Right ventricle myocardium inferior (tissue), 1 donor: ENCODE data around the gene HMCN1. TPM values are rescaled to one million over a fixed set of nuclear protein-coding genes. Genes with fewer than 3 reads are reported as not detected.

Source experiments
- ATAC-seq: fragments of 200-7000 bp; cut with Tn5 transposase; one replicate; pipeline ENCODE4 v1.9.1; 2020; ENCODE audit warnings: mild to moderate bottlenecking, moderate library complexity
- DNase-seq: peaks from one replicate; pipeline ENCODE4 v3.0.0; 2021; ENCODE audit errors: missing footprints
- intact Hi-C: fragments of 100-400 bp; cut with DNase I; formaldehyde crosslinking; loops from one replicate; pipeline ENCODE4 v1.11.0; 2022
- long read RNA-seq: library from polyadenylated mRNA; unstranded; transcript quantifications from one replicate; pipeline ENCODE4 v2.0.0, GENCODE V29; 2021
- total RNA-seq: library from RNA; stranded (reverse); fragmentation: NEBNext Ultra II Directional; extraction: Animal tissue kit (Norgen Biotek cat#: 25700); gene quantifications from one replicate; pipeline ENCODE4 v1.2.1, GENCODE V29; 2021
- donor health status: DM: no; HTN: yes; CAD: no; lungs with severe emphysema.

Gene HMCN1
- 7.6 TPM for total RNA-seq
- long read RNA-seq, result 0 reads

DNA sequence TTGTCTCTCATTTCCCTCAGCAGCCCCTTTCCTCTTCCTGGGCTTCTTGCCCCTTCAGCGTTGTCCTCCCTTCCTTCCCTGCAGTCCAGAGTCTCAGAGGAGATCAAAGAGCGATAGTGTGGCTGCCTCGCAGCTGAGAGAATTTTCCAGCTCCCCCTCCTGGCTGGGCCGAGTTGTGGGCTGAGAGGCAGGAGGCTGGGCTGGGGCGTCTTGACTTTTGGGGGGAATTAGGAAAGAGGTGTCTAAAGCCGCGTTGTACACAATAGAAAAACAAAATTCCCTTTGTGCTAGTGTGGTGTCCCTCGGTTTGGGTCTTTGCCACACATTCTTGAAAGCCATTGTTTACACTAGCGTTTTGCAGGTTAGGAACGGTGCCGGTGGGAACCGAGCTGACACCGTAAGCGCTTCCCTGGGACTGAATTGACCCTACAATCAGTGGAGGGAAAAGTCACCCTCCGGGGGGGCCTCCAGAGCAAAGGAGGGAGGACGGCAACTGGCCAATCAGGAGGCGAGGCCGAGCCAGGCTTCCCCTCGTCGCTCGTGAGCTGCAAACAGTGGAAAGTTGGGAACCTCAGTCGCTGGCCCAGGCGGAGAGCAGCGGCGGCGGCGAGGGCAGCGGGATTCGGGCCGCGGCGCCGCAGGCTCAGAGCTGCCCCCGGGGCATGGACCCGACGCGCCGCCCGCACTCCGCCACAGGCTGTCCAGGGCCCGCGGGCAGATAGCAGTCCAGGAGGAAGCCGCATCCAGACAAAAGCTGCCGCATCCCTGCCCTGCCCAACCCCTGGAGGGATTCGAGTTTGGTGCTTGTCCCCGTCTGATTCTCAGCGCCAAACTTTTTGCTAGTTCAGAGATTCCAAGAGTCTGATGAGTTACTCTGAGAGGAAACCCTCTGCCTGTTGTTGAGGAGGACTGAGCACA, at the start of gene HMCN1:
TSS of gene HMCN1 (plus strand) at position 574 of the 918 bp plus-strand sequence. CDS start 389 bp downstream, outside the sequence.
- peak; percentile 84 for DNase-seq
- intact Hi-C loops, result no loop called here
- peak; percentile 93 for ATAC-seq

DNA sequence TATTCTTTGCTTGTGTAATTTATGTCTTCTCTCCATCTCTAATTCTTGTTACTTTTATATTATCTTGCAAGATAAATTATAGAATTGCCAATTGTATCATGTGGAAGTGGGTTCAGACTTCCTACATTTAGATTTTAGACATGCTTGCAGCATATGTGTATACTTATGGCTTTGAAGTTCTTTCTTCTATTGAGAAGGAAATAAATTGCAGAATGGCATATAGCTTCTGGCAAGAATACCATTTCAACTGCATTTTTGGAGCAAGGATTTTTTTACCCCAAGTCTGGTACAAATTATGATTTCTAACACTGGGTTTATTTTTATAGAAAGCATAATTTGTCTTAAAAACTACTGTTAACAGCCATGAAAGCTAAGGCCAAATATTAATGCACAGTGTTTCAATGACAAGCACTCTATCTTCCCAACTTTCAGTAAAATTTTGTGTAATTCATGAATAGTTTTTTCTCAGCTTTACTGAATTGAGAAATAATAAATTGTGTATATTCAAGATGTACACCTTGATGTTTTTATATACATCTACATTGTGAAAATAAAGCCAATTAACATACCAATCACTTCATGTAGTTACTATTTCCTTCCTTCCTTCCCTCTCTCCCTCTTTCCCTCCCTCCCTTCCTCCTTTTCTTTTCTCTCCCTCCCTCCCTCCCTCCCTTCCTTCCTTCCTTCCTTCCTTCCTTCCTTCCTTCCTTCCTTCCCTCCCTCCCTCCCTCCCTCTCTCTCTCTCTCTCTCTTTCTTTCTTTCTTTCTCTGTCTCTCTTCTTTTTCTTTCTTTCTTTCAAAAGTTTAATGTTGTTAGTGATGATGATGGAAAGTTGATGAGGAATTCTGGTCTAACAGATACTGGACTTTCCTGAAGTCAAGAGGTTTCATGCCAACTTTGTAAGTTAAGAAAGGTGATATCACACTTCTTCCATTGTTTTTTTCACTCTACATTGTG, 47.1 kb upstream of the HMCN1 start:
- no peak for ATAC-seq
- no peak for DNase-seq
- intact Hi-C loops, result no loop called here

DNA sequence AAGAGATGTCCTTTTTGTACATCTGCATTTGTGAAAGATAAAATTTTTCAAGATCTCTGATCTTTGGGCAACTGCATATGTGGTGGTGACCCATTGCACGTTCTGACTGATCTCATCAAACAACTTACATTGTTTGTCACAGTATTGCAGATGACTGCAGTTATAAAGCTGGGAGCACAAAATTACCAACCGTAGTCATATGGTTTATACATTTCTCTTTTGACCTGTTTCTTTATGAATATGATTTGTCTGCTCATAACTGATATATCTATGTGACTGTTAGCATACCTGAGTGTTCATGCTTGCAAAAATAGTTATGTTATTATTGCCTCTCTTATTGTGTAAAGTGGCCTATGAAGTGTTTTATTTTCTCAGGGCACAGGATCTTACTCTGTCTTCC, 43.7 kb upstream of the HMCN1 start:
- intact Hi-C loops, result no loop called here
- no peak for ATAC-seq
- no peak for DNase-seq

DNA sequence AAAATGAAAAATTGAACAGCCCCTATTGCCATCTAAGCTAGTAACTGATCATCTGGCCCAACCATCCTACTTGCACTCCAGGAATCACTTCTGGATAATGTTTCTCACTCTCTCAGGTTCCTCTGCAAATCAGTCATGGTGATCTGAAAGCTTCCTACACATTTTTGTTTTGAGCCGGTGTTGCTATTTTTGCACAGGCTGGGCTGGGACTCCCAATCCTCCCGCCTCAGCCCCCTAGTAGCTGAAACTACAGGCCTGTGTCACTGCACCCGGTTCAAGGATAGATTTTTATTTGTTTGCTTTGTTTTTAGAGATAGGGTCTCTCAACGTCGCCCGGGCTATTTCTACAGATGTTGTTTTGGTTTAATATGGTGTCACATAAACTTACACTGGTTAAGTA, 40.5 kb upstream of the HMCN1 start:
- intact Hi-C loops, result no loop called here
- ATAC-seq, result no peak
- no peak for DNase-seq

DNA sequence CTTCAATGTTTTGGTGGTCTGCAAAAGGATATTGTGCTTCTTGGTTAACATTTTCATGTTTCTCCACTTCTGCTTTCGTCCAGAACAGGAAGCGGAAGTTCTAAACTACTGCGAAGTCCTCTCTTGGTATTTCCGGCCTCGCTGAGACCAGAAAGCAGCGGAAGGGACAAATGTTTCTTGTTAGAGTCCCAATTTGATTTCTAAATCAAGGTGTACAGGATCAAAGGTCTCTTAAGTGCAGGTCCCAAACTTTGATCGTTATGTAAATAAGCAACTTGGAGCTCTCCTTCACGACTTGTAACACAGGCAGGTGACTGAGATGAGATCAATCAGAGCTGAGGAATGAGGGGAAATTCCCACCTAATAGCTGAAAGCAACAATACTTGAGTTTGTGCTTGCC, 40.1 kb upstream of the HMCN1 start:
- DNase-seq (no peak), ATAC-seq (no peak)
- intact Hi-C loops, result no loop called here

DNA sequence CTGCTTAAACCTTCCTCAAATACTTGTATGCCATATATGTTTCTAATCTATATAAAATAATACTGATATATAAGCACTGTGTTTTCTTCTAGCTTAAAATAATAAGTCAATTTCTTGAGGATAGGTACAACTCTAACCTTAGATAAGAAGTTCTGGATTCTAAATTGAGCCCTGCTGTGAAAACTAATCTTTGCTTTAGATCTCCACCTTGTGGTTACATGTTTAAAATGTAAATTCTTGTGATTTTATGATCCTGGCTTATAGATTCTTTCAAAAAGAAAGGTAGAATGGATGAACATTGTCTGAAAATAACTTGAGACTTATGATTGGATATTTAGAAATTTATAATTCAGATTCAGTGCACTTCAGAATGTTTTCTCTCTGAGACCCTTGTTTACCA, 38.9 kb upstream of the HMCN1 start:
- no peak for ATAC-seq
- no peak for DNase-seq

DNA sequence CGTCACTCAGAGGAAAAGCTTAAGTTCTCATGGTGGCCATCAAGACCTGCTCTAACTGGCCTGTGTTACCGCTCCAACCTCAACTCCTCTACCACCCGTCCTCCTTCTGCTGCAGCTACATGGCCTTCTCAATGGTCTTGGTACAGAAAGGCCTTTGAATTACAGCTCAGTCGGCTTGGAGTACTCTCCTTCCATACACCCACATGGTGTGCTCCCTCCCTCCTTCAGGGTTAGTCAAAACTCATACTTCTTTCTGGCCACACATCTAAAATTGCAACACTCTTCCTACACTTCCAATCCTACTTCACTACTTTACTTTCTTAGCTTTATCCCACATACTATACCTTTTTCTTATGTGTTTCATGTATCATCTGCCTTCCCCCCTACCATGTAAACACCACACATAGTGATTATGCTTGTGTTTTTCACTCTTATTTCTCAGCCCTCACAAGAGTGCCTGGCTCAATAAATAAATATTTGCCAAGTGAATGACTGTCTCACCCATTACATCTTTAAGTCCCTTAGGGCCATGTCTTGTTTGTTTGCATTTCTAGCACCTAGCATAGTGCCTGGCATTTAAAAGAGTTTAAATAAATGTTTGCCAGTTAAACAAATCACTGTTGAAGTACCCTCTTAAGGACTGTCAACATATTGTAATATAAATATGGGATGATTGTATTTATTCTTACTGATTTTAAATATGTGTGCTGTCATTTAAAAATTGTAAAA, 37.6 kb upstream of the HMCN1 start:
- DNase-seq (no peak), ATAC-seq (no peak)
- intact Hi-C loops, result no loop called here

More for the DNA sequence above, 38.9 kb upstream of the HMCN1 start:
- intact Hi-C loops, result no loop called here

DNA sequence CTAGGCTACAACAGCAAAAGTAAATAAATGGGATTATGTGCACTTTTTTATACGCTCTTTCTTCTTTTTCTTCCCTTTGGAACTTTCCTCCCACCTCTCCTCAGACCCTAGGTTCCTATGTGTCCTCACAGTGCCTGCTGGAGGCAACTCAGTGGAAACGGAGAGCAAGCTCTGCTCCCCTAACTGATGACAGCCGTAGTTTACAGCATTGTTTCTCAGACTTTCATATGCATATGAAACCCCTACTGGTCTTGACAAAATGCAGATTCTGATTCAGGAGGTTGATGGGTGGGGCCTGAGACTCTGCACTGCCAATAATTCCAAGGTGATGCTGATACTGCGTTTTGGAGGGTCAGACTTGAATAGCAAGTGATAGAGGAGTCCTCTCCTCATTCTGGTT, 34.3 kb upstream of the HMCN1 start:
- ATAC-seq, result no peak
- DNase-seq, result no peak

DNA sequence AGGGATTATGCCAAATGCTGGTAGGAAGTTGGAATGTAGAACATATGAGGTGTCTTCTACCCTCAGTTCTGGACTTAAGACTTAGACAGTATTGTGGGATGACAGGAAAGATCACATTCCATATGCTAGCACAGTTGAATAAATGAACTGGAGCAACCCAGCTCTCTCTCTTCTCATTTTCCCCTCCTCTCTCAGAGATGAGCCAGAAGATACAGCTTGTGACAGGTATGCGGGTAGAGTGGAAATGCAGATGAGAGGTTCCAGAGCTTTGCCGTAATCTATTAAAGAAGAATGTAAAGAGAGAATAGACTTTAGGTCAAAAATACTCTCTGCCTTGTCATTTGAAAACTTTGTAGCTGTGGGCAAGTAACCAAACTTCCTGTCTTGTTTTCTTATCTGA, 32.5 kb upstream of the HMCN1 start:
- ATAC-seq, result no peak
- no peak for DNase-seq
- intact Hi-C loops, result no loop called here

More for the DNA sequence above, 34.3 kb upstream of the HMCN1 start:
- intact Hi-C loops, result no loop called here

DNA sequence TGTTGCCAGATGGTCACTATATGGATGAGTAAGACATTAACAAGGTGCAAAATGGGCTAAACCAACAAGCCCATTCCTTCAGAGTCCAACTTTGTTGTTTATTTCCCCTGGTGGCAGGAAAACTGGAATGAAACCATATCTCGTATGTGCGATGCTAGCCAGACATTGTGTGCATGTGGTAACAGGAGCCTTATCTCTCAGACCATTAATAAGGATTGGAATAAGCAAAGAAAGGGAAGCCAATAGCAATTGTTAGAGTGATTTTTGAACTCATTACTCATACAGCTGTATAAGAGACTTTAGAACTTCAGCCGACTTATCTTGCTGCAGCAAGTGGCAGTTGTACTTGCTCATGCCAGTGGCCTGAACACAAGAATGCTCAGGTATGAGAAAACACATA, 30.0 kb upstream of the HMCN1 start:
- intact Hi-C loops, result no loop called here
- ATAC-seq (no peak), DNase-seq (no peak)

DNA sequence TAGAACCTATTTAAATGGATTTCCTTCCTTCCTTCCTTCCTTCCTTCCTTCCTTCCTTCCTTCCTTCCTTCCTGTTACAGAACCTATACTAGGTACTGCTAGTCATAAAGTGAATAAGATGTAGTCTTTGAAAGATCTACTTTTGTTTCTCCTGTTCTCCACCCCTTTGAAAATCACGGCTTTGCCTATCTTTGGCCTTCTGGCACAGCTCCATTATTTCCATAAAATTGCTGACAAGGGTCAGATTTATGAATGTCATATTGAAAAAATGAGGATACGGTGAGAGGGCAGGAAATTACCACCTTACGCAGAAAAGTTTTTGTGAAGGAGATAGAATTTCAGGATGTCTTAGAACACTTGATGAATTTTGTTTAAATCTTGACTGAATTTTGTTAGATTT, 18.1 kb upstream of the HMCN1 start:
- intact Hi-C loops, result no loop called here
- DNase-seq (no peak), ATAC-seq (no peak)

DNA sequence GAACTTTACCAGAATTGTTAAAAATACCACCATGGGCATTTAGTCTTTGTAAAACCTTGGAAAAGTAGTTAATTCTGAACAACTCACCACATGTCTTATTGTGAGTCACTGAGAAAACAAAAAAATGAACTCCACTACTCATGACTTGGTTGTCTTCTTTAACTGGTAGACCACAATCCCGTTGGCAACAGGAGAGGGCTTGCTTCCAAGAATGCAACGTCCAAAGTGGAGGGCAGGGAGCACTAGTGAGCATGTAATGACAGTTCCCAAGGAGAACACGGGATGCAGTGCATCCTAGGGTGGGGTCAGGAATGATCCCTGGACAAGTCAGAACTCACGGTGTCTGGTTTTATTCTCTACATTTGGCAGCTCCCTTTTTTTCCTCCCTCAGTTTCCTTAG, 15.2 kb upstream of the HMCN1 start:
- intact Hi-C loops, result no loop called here
- DNase-seq, result no peak
- no peak for ATAC-seq

DNA sequence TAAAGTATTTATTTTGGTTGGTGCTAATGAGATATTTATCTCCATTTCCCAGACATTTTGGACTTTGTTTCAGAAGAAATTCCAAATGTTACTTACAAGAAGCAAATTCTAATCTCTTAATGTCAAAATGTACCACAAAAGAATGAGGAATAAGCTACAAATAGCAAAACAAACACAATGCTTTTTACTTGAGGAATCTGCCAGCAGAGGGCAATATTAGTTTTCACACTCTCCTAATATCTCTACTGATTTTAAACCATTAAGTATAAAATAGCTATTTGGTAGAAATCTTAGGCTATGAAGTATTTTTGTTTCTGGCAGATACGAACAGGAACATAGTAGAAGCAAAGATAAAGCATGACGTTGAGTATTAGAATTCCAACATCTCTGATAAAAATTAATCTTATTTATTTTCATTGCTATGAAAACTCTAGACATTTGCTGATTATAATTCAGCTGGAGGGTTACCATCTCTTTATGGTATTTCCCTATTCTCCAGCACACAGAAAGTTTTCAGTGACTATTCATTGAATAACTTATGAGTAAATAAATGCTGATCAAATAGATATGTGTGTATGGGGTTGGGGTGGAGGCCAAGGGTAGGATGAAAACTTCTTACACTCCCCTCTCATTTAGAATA, 13.4 kb upstream of the HMCN1 start:
- no peak for DNase-seq
- ATAC-seq, result peak; percentile 50
- intact Hi-C loops, result no loop called here

DNA sequence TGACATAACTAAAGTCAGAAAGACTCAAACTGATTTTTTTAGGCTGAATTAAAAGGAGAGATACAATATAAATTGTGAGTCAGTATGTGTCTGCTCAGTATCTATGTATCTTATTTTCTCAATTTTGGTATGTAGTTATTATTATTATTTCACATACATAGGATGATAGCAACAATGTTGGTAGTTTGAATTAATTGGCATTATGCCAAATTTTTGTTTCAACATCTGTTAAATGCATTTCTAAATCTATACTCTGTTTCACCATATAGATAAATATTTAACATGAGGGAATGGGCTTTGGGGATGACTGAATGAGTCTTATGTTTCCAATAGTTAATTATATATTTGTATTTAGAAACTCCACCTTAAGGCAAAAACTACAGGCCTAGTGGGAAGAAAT, 12.6 kb upstream of the HMCN1 start:
- no peak for ATAC-seq
- intact Hi-C loops, result no loop called here
- no peak for DNase-seq

DNA sequence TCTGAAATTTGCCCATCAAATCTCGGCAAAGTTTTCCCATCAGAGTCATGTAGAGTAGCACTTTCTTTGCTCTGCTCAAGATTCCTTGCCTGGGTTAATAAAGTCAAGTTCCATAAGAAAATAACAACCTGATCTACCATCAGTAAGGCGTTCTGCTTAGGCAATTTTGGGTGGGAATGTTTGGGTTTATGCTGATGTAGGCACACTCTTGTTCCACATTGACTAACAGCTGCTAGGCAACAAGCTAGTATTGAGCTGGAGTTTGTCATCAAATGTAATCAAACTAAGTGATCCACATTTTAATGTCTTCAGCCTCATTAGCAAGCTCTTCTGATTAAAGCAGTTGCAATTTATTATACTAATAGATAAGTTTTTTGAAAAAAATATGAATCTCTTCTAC, 12.1 kb upstream of the HMCN1 start:
- DNase-seq (no peak), ATAC-seq (no peak)
- intact Hi-C loops, result loop anchor here (2.0 kb wide), 1 partner anchor 491 kb away; no protein-coding TSS in a partner anchor

DNA sequence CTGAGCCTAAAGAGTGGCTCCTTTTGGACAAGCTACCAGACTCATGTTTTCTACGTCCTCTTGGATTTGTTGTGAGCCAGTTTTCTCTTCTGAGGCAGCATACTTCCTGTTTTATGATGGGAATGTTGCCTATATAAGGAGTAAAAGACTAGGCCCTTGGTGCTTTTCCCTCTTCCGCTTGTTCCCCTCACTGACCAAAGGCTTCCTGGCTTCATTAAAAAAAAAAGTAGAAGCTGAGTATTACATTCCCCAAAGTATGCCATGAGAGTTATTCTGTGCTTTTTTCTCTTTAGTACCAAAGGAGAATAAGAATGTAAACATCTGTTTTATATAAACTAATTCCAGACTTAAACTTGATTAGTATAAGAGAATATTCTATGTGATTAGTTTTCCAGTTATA, 6.5 kb upstream of the HMCN1 start:
- no peak for ATAC-seq
- DNase-seq, result no peak
- intact Hi-C loops, result no loop called here

DNA sequence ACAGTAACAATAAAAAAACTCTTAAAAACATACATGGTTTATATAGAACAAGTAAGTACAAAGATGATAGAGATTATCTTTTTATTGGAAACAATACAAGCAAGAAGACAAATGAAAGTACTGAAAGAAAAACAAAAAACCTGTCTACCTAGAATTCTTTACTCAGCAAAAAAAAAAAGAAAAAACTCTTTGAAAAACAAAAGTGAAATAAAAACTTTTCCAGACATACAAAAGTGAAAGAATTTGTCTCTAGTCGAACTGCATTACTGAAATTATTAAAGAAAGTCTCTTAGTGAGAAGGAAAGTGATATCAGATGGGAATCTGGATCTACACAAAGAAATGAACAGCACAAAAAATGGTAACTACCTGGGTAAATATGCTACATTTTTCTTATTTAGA, 2.7 kb upstream of the HMCN1 start:
- no peak for DNase-seq
- intact Hi-C loops, result no loop called here
- no peak for ATAC-seq

DNA sequence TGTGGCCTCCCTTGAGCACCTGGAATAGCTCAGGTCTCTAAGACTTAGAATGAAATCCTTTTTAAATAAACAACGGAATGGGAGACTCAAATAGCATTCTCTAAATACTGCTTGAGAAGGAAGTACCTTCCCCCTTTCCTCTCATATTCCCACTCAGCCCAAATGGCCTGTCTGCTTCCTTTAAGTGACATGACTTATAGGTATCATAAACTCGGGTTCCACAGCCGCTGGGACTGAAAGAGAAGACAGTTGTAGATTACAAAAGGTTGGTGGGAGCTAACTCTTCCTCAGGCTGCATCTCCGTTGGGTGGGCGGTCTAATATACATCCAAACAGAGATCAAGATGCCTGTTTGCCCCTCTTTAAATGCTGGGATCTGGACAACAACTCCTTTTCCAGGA, 1.2 kb upstream of the HMCN1 start:
- intact Hi-C loops, result no loop called here
- ATAC-seq, result no peak
- DNase-seq, result peak; percentile 64
